K562 (cell line): ENCODE results near the gene STON1. TPM values are rescaled to one million over a fixed set of nuclear protein-coding genes. Genes with fewer than 3 reads are reported as not detected.

Experiments
- ASH1L ChIP-seq: fragments of 450-650 bp; IDR thresholded peaks from 2 replicates; pipeline ENCODE4 v1.6.1; 2018; ENCODE audit warnings: borderline replicate concordance, mild to moderate bottlenecking, low read depth; ENCODE audit not compliant: partially characterized antibody
- ELF4 ChIP-seq: fragments of 450-650 bp; formaldehyde crosslinking; IDR thresholded peaks from 2 replicates; pipeline ENCODE4 v1.4.0; 2022; ENCODE audit warnings: missing genetic modification characterization
- MEIS2 ChIP-seq: fragments of 450-650 bp; IDR thresholded peaks from 2 replicates; pipeline ENCODE4 v1.6.1; 2014; ENCODE audit warnings: mild to moderate bottlenecking; ENCODE audit not compliant: partially characterized antibody
- NCOA6 ChIP-seq: fragments of 450-650 bp; IDR thresholded peaks from 2 replicates; pipeline ENCODE4 v1.6.1; 2017; ENCODE audit warnings: mild to moderate bottlenecking
- PCBP1 ChIP-seq: fragments of 200-400 bp; formaldehyde crosslinking; IDR thresholded peaks from 2 replicates; pipeline ENCODE4 v1.6.1; 2018; ENCODE audit warnings: mild to moderate bottlenecking, low read depth, low read length; ENCODE audit not compliant: poor library complexity, severe bottlenecking
- POLR2A ChIP-seq: fragments of 450-650 bp; conservative IDR thresholded peaks from 2 replicates; pipeline ENCODE4 v1.6.1; 2016
- RBFOX2 ChIP-seq: fragments of 200-400 bp; formaldehyde crosslinking; IDR thresholded peaks from 2 replicates; pipeline ENCODE4 v1.6.1; 2017; ENCODE audit warnings: low read depth, mild to moderate bottlenecking, low read length, moderate library complexity
- RBM25 ChIP-seq: fragments of 200-400 bp; formaldehyde crosslinking; IDR thresholded peaks from 2 replicates; pipeline ENCODE4 v1.6.1; 2018; ENCODE audit warnings: low read length, low read depth, moderate library complexity; ENCODE audit not compliant: severe bottlenecking
- SMARCE1 ChIP-seq: fragments of 450-650 bp; IDR thresholded peaks from 2 replicates; pipeline ENCODE4 v1.7.1; 2016; ENCODE audit warnings: mild to moderate bottlenecking
- TAF7 ChIP-seq: fragments of 450-650 bp; IDR thresholded peaks from 2 replicates; pipeline ENCODE4 v1.6.1; 2016; ENCODE audit warnings: missing genetic modification characterization, missing compliant biosample characterization
- polyA plus RNA-seq, 8 experiments: library from polyadenylated mRNA; depleted of rRNA in 4 of 8; stranded (reverse) in 5 of 8; unstranded in 3 of 8; fragments of >200 nt; fragmentation: Nextera tagmentation in 2 of 8; fragmentation: Illumina TruSeq in 1 of 8; extraction: Ambion mirVana in 2 of 8; extraction: Trizol in 1 of 8; gene quantifications; 2 replicates each; pipeline versions ENCODE4 v1.2.1 to v1.2.3, GENCODE V29; 2011 to 2014; ENCODE audit warnings: inconsistent platforms in 1 of 8, missing spikeins in 1 of 8
- total RNA-seq, 7 experiments: library from RNA; depleted of rRNA in 6 of 7; stranded (reverse); fragments of >200 nt in 6 of 7; fragmentation: Illumina TruSeq in 2 of 7; extraction: Trizol in 2 of 7; gene quantifications; 2 replicates each; pipeline versions ENCODE4 v1.2.1 to v1.2.3, GENCODE V29; 2011 to 2021; ENCODE audit warnings: low replicate concordance in 1 of 7
- TF ChIP-seq, protein P1 (sequence below): sonication (generic); formaldehyde crosslinking; IDR thresholded peaks from 2 replicates; pipeline ENCODE4 v1.8.0; 2023; ENCODE audit warnings: mild to moderate bottlenecking, missing genetic modification reagents
- TF ChIP-seq, protein P2 (sequence below), 2 experiments: fragments of 450-650 bp in 1 of 2; sonication (generic) in 1 of 2; formaldehyde crosslinking in 1 of 2; IDR thresholded peaks in 1 of 2; conservative IDR thresholded peaks in 1 of 2; 2 replicates each; pipeline versions ENCODE4 v1.6.1 to v1.8.1; 2016 to 2023; ENCODE audit warnings: mild to moderate bottlenecking in 2 of 2, moderate library complexity in 2 of 2, inconsistent platforms in 1 of 2, missing genetic modification reagents in 1 of 2
- TF ChIP-seq, protein P3 (sequence below): sonication (generic); formaldehyde crosslinking; IDR thresholded peaks from 2 replicates; pipeline ENCODE4 v1.8.0; 2022; ENCODE audit warnings: mild to moderate bottlenecking, missing genetic modification reagents
- TF ChIP-seq, protein P4 (sequence below): sonication (generic); formaldehyde crosslinking; IDR thresholded peaks from 2 replicates; pipeline ENCODE4 v1.8.0; 2022; ENCODE audit warnings: mild to moderate bottlenecking, missing genetic modification reagents

The STON1 gene
- total and polyA plus RNA-seq, 9 of the 15 experiments (the other 6 are each of a cell fraction or from before 2014, with no cell fraction given): 0.07 to 1.2 (median 0.55) TPM

DNA sequence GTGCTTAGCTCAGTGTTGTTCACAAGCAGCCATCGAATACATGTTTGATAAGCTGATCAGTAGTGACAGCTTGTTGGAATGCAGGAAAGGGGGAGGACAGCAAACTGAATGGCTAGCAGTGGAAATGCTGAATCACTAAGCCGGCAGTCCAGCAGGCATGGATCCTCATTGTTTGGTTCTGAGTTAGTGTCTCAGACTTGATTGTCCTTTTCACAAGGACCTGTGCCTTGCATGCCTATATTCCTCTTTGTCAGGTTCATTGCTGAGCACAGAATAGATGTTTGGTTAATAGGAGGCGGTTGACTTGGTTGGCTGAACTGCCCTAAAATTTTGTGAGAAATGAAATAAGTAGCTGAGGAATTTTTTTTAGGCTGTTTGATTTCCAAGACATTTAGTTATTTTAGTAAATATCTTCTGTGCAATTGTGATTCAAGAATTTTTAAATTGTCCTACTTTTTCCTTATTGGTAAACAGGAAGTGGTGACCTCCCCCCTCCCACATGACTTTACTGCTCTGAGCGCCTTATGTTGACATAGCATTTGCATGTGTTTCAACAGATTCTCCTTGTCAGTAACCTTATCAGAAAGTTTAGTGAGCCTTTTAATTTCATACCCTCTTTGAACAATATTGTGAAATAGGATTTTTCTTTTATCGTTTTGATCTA, 21.4 kb upstream of the STON1 start (continued):
- TF ChIP-seq, protein P1, sequence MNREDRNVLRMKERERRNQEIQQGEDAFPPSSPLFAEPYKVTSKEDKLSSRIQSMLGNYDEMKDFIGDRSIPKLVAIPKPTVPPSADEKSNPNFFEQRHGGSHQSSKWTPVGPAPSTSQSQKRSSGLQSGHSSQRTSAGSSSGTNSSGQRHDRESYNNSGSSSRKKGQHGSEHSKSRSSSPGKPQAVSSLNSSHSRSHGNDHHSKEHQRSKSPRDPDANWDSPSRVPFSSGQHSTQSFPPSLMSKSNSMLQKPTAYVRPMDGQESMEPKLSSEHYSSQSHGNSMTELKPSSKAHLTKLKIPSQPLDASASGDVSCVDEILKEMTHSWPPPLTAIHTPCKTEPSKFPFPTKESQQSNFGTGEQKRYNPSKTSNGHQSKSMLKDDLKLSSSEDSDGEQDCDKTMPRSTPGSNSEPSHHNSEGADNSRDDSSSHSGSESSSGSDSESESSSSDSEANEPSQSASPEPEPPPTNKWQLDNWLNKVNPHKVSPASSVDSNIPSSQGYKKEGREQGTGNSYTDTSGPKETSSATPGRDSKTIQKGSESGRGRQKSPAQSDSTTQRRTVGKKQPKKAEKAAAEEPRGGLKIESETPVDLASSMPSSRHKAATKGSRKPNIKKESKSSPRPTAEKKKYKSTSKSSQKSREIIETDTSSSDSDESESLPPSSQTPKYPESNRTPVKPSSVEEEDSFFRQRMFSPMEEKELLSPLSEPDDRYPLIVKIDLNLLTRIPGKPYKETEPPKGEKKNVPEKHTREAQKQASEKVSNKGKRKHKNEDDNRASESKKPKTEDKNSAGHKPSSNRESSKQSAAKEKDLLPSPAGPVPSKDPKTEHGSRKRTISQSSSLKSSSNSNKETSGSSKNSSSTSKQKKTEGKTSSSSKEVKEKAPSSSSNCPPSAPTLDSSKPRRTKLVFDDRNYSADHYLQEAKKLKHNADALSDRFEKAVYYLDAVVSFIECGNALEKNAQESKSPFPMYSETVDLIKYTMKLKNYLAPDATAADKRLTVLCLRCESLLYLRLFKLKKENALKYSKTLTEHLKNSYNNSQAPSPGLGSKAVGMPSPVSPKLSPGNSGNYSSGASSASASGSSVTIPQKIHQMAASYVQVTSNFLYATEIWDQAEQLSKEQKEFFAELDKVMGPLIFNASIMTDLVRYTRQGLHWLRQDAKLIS (CRISPR knock-in tag): no peak
- TF ChIP-seq POLR2A (0 out of 2 replicates have a peak, but pooled peaks have one; percentile 30), NCOA6 (0 out of 2 replicates have a peak, but pooled peaks have one; percentile 21), PCBP1 (no peak), RBM25 (no peak), ELF4 (CRISPR knock-in tag) (no peak), RBFOX2 (peak; percentile 38; the same call in 1 of the 2 replicates), MEIS2 (peak; percentile 68), TAF7 (tag) (no peak), ASH1L (no peak), SMARCE1 (peak; percentile 43; the same call in 1 of the 2 replicates)
- TF ChIP-seq, protein P2, sequence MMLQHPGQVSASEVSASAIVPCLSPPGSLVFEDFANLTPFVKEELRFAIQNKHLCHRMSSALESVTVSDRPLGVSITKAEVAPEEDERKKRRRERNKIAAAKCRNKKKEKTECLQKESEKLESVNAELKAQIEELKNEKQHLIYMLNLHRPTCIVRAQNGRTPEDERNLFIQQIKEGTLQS (IDR thresholded peaks at IDR 0.05): 0 out of 2 replicates have a peak, but pooled peaks have one; percentile 18
- TF ChIP-seq, protein P2 (CRISPR knock-in tag; conservative IDR thresholded peaks at IDR 0.05): no peak
- TF ChIP-seq, protein P3, sequence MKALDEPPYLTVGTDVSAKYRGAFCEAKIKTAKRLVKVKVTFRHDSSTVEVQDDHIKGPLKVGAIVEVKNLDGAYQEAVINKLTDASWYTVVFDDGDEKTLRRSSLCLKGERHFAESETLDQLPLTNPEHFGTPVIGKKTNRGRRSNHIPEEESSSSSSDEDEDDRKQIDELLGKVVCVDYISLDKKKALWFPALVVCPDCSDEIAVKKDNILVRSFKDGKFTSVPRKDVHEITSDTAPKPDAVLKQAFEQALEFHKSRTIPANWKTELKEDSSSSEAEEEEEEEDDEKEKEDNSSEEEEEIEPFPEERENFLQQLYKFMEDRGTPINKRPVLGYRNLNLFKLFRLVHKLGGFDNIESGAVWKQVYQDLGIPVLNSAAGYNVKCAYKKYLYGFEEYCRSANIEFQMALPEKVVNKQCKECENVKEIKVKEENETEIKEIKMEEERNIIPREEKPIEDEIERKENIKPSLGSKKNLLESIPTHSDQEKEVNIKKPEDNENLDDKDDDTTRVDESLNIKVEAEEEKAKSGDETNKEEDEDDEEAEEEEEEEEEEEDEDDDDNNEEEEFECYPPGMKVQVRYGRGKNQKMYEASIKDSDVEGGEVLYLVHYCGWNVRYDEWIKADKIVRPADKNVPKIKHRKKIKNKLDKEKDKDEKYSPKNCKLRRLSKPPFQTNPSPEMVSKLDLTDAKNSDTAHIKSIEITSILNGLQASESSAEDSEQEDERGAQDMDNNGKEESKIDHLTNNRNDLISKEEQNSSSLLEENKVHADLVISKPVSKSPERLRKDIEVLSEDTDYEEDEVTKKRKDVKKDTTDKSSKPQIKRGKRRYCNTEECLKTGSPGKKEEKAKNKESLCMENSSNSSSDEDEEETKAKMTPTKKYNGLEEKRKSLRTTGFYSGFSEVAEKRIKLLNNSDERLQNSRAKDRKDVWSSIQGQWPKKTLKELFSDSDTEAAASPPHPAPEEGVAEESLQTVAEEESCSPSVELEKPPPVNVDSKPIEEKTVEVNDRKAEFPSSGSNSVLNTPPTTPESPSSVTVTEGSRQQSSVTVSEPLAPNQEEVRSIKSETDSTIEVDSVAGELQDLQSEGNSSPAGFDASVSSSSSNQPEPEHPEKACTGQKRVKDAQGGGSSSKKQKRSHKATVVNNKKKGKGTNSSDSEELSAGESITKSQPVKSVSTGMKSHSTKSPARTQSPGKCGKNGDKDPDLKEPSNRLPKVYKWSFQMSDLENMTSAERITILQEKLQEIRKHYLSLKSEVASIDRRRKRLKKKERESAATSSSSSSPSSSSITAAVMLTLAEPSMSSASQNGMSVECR (CRISPR knock-in tag): no peak
- TF ChIP-seq, protein P4, sequence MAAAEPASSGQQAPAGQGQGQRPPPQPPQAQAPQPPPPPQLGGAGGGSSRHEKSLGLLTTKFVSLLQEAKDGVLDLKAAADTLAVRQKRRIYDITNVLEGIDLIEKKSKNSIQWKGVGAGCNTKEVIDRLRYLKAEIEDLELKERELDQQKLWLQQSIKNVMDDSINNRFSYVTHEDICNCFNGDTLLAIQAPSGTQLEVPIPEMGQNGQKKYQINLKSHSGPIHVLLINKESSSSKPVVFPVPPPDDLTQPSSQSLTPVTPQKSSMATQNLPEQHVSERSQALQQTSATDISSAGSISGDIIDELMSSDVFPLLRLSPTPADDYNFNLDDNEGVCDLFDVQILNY (CRISPR knock-in tag): no peak
